Caco-2 (cell line): ENCODE data around the gene F10. TPM values are rescaled to one million over a fixed set of nuclear protein-coding genes. Genes with fewer than 3 reads are reported as not detected.

Experiments used
- BruUV-seq: library from RNA; stranded (reverse); fragments of 400-500 nt; replicated peaks from 2 replicates; lab custom pipeline; 2021; lab: Mats Ljungman, UMichigan
- CTCF ChIA-PET: fragments of 300-600 bp; sonication (Branson Sonifier 250); formaldehyde crosslinking; loops from one replicate; lab custom pipeline; 2022; ENCODE audit warnings: antibody characterized with exemption; lab: Charles Lee
- POLR2A ChIA-PET: fragments of 300-600 bp; sonication (Branson Sonifier 250); formaldehyde crosslinking; loops from one replicate; lab custom pipeline; 2022; ENCODE audit warnings: antibody characterized with exemption; lab: Charles Lee
- DNase-seq, 2 experiments: peaks; one replicate each; pipeline versions ENCODE4 v3.0.0 to v3.0.0-alpha.2; 2020 to 2022
- H3K27me3 ChIP-seq: replicated peaks from 2 replicates; pipeline ENCODE4 v1.6.0; 2011; ENCODE audit warnings: low read length; ENCODE audit not compliant: control insufficient read depth, insufficient read depth
- H3K36me3 ChIP-seq: 2 replicates; pipeline ENCODE4 v1.5.1; 2011; ENCODE audit warnings: low read length; ENCODE audit not compliant: control insufficient read depth, insufficient read depth
- H3K4me1 ChIP-seq: fragments of 250-450 bp; sonication (Bioruptor Pico); 2 replicates; pipeline ENCODE4 v1.5.1; 2020; ENCODE audit warnings: mild to moderate bottlenecking
- H3K4me3 ChIP-seq: 2 replicates; pipeline ENCODE4 v1.5.1; 2011; ENCODE audit warnings: low read depth, mild to moderate bottlenecking, control low read depth, low read length
- H3K9me3 ChIP-seq: fragments of 250-450 bp; sonication (Bioruptor Pico); 2 replicates; pipeline ENCODE4 v1.5.1; 2020; ENCODE audit warnings: mild to moderate bottlenecking, moderate library complexity
- H3K27ac Mint-ChIP-seq: one replicate; pipeline ENCODE4 v1.8.0; 2022; ENCODE audit warnings: mixed read lengths; ENCODE audit not compliant: unreplicated experiment
- H3K27me3 Mint-ChIP-seq: one replicate; pipeline ENCODE4 v1.8.0; 2022; ENCODE audit warnings: mixed read lengths; ENCODE audit not compliant: insufficient read depth, unreplicated experiment
- H3K36me3 Mint-ChIP-seq: one replicate; pipeline ENCODE4 v1.8.0; 2022; ENCODE audit warnings: mild to moderate bottlenecking, mixed read lengths; ENCODE audit not compliant: insufficient read depth, unreplicated experiment
- H3K4me1 Mint-ChIP-seq: one replicate; pipeline ENCODE4 v1.8.0; 2022; ENCODE audit warnings: low read depth, mixed read lengths; ENCODE audit not compliant: unreplicated experiment
- H3K4me3 Mint-ChIP-seq: one replicate; pipeline ENCODE4 v1.8.0; 2022; ENCODE audit warnings: mild to moderate bottlenecking, moderate library complexity, mixed read lengths; ENCODE audit not compliant: unreplicated experiment
- H3K9me3 Mint-ChIP-seq: one replicate; pipeline ENCODE4 v1.8.0; 2022; ENCODE audit warnings: mixed read lengths; ENCODE audit not compliant: unreplicated experiment
- intact Hi-C: fragments of 100-400 bp; cut with micrococcal nuclease; formaldehyde crosslinking; loops from one replicate; pipeline ENCODE4 v1.10.0; 2022; ENCODE audit not compliant: unreplicated experiment
- total RNA-seq: library from RNA; stranded (reverse); gene quantifications from 2 replicates; pipeline ENCODE4 v1.2.3, GENCODE V29; 2022
- TF ChIP-seq, protein P1 (sequence below), 2 experiments: fragments of 200-600 bp in 1 of 2; IDR thresholded peaks; 1 replicate in 1 of 2; 2 replicates in 1 of 2; pipeline versions ENCODE4 v1.5.1 to v1.8.0; 2011 to 2022; ENCODE audit warnings: antibody characterized with exemption in 1 of 2, control low read depth in 1 of 2, inconsistent platforms in 1 of 2, low read depth in 1 of 2, low read length in 1 of 2, mild to moderate bottlenecking in 1 of 2, moderate library complexity in 1 of 2; ENCODE audit not compliant: insufficient read depth in 1 of 2, severe bottlenecking in 1 of 2, unreplicated experiment in 1 of 2

F10 gene
- total RNA-seq, 1 experiment from 2014 or later = 34.3 TPM

GRCh38 chr13:113119822-113120189 is 2.8 kb upstream of the F10 start:
- Mint-ChIP-seq H3K27me3 (no peaks in the 10 kb centered on the region), H3K4me1 (peaks cover 9% of the 10 kb centered on the region), H3K4me3 (no peak overlapping the region), H3K9me3 (no peaks in the 10 kb centered on the region), H3K36me3 (peaks cover 10% of the 10 kb centered on the region), H3K27ac (no peak overlapping the region)
- BruUV-seq = no TSS peak
- Histone ChIP-seq H3K4me3 (no peak overlapping the region), H3K27me3 (no peaks in the 10 kb centered on the region), H3K36me3 (no peaks in the 10 kb centered on the region), H3K9me3 (no peaks in the 10 kb centered on the region), H3K4me1 (peaks cover 29% of the 10 kb centered on the region)
- ChIA-PET POLR2A (interaction anchor here (0.6 to 0.7 kb wide), 2 partner anchors 14 to 44 kb away, joined by 3 read pairs; partner anchors contain the start of gene F7), CTCF (no interaction called here)
- TF ChIP-seq, protein P1, sequence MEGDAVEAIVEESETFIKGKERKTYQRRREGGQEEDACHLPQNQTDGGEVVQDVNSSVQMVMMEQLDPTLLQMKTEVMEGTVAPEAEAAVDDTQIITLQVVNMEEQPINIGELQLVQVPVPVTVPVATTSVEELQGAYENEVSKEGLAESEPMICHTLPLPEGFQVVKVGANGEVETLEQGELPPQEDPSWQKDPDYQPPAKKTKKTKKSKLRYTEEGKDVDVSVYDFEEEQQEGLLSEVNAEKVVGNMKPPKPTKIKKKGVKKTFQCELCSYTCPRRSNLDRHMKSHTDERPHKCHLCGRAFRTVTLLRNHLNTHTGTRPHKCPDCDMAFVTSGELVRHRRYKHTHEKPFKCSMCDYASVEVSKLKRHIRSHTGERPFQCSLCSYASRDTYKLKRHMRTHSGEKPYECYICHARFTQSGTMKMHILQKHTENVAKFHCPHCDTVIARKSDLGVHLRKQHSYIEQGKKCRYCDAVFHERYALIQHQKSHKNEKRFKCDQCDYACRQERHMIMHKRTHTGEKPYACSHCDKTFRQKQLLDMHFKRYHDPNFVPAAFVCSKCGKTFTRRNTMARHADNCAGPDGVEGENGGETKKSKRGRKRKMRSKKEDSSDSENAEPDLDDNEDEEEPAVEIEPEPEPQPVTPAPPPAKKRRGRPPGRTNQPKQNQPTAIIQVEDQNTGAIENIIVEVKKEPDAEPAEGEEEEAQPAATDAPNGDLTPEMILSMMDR (IDR thresholded peaks at IDR 0.05; ENCODE audit: insufficient read depth in 1 of 2, low read depth in 1 of 2, low read length in 1 of 2, severe bottlenecking in 1 of 2, unreplicated experiment in 1 of 2) = no peak
- DNase-seq = peak in 1 of 2 experiments; percentile 2
- intact Hi-C loops = no loop called here

GRCh38 chr13:113120300-113121182 is 2.1 kb upstream of the F10 start:
- H3K36me3 Mint-ChIP-seq = peaks cover 10% of the 10 kb centered on the region
- Histone ChIP-seq H3K36me3 (no peaks in the 10 kb centered on the region), H3K27me3 (no peaks in the 10 kb centered on the region), H3K4me1 (peaks cover 29% of the 10 kb centered on the region), H3K4me3 (no peak overlapping the region), H3K9me3 (no peaks in the 10 kb centered on the region)
- intact Hi-C loops = no loop called here
- no peak overlapping the region for H3K4me3 Mint-ChIP-seq
- no peak overlapping the region for H3K27ac Mint-ChIP-seq
- no peaks in the 10 kb centered on the region for H3K9me3 Mint-ChIP-seq
- CTCF ChIA-PET = interaction anchor here (0.5 kb wide), 1 partner anchor 82 kb away, joined by 5 read pairs; no protein-coding TSS in a partner anchor
- DNase-seq = no peak
- BruUV-seq = no TSS peak
- no peaks in the 10 kb centered on the region for H3K27me3 Mint-ChIP-seq
- POLR2A ChIA-PET = interaction anchor here (0.6 kb wide), 1 partner anchor 45 kb away, joined by 3 read pairs; no protein-coding TSS in a partner anchor
- TF ChIP-seq, protein P1 (IDR thresholded peaks at IDR 0.05; ENCODE audit: insufficient read depth in 1 of 2, low read depth in 1 of 2, low read length in 1 of 2, severe bottlenecking in 1 of 2, unreplicated experiment in 1 of 2) = no peak
- peaks cover 9% of the 10 kb centered on the region for H3K4me1 Mint-ChIP-seq

DNA sequence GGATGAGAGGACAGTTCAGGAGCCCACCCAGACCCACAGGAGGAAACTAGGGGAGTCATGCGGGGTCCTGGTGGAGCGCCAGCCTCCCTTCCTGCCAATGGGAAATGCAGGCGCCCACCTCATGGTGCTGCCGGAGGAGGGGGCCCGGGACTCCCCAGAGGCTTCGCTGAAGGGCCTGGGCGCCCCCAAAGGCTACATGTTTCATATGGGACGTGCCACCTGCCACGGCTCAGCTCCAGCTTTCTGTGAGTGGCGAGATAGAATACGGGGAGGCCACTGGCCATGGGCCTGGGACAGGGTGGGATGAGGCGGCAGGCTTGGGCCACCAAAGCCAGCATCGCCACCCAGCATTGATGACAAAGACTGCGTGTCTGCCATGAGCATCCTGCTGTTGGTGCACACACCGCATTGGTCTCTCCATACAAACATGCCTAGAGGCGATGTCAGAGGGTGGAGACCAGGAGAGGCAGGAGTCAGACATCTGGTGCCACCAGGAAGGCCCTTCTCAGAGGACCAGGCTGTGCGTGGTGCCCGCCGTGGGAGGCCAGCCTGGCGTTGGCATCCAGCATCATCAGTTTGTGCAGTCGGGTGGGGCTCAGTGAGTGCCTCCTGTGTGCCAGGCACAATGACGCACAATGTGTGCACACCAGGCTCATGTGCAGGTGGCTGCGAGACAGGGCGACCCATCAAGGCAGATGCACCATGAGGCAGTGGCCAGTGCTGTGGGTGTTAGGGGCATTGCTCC is 1.2 kb upstream of the F10 start:
- H3K27me3 Mint-ChIP-seq = no peaks in the 10 kb centered on the region
- H3K4me1 Mint-ChIP-seq = peaks cover 9% of the 10 kb centered on the region
- H3K27ac Mint-ChIP-seq = peak overlapping the region; percentile 74
- Histone ChIP-seq H3K27me3 (no peaks in the 10 kb centered on the region), H3K9me3 (no peaks in the 10 kb centered on the region), H3K4me3 (no peak overlapping the region), H3K4me1 (peaks cover 29% of the 10 kb centered on the region), H3K36me3 (no peaks in the 10 kb centered on the region)
- no peaks in the 10 kb centered on the region for H3K9me3 Mint-ChIP-seq
- no TSS peak for BruUV-seq
- intact Hi-C loops = no loop called here
- TF ChIP-seq, protein P1 (IDR thresholded peaks at IDR 0.05; ENCODE audit: insufficient read depth in 1 of 2, low read depth in 1 of 2, low read length in 1 of 2, severe bottlenecking in 1 of 2, unreplicated experiment in 1 of 2) = no peak
- ChIA-PET POLR2A (no interaction called here), CTCF (interaction anchor here (0.5 kb wide), 1 partner anchor 83 kb away, joined by 5 read pairs; no protein-coding TSS in a partner anchor)
- DNase-seq = no peak
- peaks cover 10% of the 10 kb centered on the region for H3K36me3 Mint-ChIP-seq
- H3K4me3 Mint-ChIP-seq = no peak overlapping the region
